Neural progenitor cell (in vitro differentiated cells): ENCODE data around the gene PAX6. TPM values are rescaled to one million over a fixed set of nuclear protein-coding genes. Genes with fewer than 3 reads are reported as not detected.

Source experiments
- DNase-seq: peaks from one replicate; pipeline ENCODE4 v3.0.0-alpha.2; 2016; ENCODE audit warnings: low spot score
- H2AFZ ChIP-seq: fragments of 200-600 bp; sonication (generic); replicated peaks from 2 replicates; pipeline ENCODE4 v1.6.1; 2016; ENCODE audit warnings: antibody characterized with exemption
- H3F3A ChIP-seq: fragments of 200-600 bp; sonication (generic); 2 replicates; pipeline ENCODE4 v1.6.1; 2016; ENCODE audit warnings: antibody characterized with exemption, low read depth
- H3K27ac ChIP-seq: fragments of 200-600 bp; sonication (generic); 2 replicates; pipeline ENCODE4 v1.5.1; 2016; ENCODE audit warnings: mild to moderate bottlenecking
- H3K27me3 ChIP-seq: fragments of 200-600 bp; sonication (generic); 2 replicates; pipeline ENCODE4 v1.6.1; 2016; ENCODE audit warnings: mild to moderate bottlenecking, moderate library complexity
- H3K36me3 ChIP-seq: fragments of 200-600 bp; sonication (generic); 2 replicates; pipeline ENCODE4 v1.5.1; 2016
- H3K4me1 ChIP-seq: fragments of 200-600 bp; sonication (generic); 2 replicates; pipeline ENCODE4 v1.6.1; 2016; ENCODE audit warnings: mixed run types
- H3K4me2 ChIP-seq: fragments of 200-600 bp; sonication (generic); 2 replicates; pipeline ENCODE4 v1.6.1; 2016
- H3K4me3 ChIP-seq: fragments of 200-600 bp; sonication (generic); 2 replicates; pipeline ENCODE4 v1.5.1; 2016
- H3K79me2 ChIP-seq: fragments of 200-600 bp; sonication (generic); 2 replicates; pipeline ENCODE4 v1.6.1; 2016; ENCODE audit warnings: low read depth
- H3K9ac ChIP-seq: fragments of 200-600 bp; sonication (generic); 2 replicates; pipeline ENCODE4 v1.6.1; 2016
- H3K9me3 ChIP-seq: fragments of 200-600 bp; sonication (generic); 2 replicates; pipeline ENCODE4 v1.5.1; 2016; ENCODE audit warnings: low read depth
- H4K20me1 ChIP-seq: fragments of 200-600 bp; sonication (generic); 2 replicates; pipeline ENCODE4 v1.6.1; 2016; ENCODE audit warnings: low read depth
- H3K27ac Mint-ChIP-seq: 3 replicates; pipeline ENCODE4 v1.8.0; 2021; ENCODE audit warnings: mixed read lengths
- H3K27me3 Mint-ChIP-seq: 2 replicates; pipeline ENCODE4 v1.8.0; 2022; ENCODE audit warnings: low read depth, mild to moderate bottlenecking, inconsistent platforms, moderate library complexity, mixed read lengths; ENCODE audit not compliant: insufficient read depth
- H3K36me3 Mint-ChIP-seq: 3 replicates; pipeline ENCODE4 v1.8.0; 2021; ENCODE audit warnings: mixed read lengths
- H3K4me1 Mint-ChIP-seq: 3 replicates; pipeline ENCODE4 v1.8.0; 2021; ENCODE audit warnings: mixed read lengths
- H3K4me3 Mint-ChIP-seq: 3 replicates; pipeline ENCODE4 v1.8.0; 2021; ENCODE audit warnings: mild to moderate bottlenecking, moderate library complexity, mixed read lengths
- H3K9me3 Mint-ChIP-seq: 3 replicates; pipeline ENCODE4 v1.8.0; 2020; ENCODE audit warnings: mixed read lengths
- EZH2 ChIP-seq: fragments of 200-600 bp; sonication (generic); IDR thresholded peaks from 2 replicates; pipeline ENCODE4 v1.6.1; 2017; ENCODE audit warnings: antibody characterized with exemption, mild to moderate bottlenecking, moderate library complexity
- EZH2phosphoT487 ChIP-seq: fragments of 200-600 bp; sonication (generic); IDR thresholded peaks from 2 replicates; pipeline ENCODE4 v1.6.1; 2017; ENCODE audit warnings: antibody characterized with exemption
- total RNA-seq: library from RNA; depleted of rRNA; stranded (reverse); fragments of >200 nt; gene quantifications from 2 replicates; pipeline ENCODE4 v1.2.3, GENCODE V29; 2015; ENCODE audit warnings: low replicate concordance
- TF ChIP-seq, protein P1 (sequence below): fragments of 200-600 bp; sonication (generic); IDR thresholded peaks from 2 replicates; pipeline ENCODE4 v1.5.1; 2017; ENCODE audit warnings: antibody characterized with exemption, mild to moderate bottlenecking

Gene PAX6
- total RNA-seq, 1 donor from 2014 or later, result 215 TPM

DNA sequence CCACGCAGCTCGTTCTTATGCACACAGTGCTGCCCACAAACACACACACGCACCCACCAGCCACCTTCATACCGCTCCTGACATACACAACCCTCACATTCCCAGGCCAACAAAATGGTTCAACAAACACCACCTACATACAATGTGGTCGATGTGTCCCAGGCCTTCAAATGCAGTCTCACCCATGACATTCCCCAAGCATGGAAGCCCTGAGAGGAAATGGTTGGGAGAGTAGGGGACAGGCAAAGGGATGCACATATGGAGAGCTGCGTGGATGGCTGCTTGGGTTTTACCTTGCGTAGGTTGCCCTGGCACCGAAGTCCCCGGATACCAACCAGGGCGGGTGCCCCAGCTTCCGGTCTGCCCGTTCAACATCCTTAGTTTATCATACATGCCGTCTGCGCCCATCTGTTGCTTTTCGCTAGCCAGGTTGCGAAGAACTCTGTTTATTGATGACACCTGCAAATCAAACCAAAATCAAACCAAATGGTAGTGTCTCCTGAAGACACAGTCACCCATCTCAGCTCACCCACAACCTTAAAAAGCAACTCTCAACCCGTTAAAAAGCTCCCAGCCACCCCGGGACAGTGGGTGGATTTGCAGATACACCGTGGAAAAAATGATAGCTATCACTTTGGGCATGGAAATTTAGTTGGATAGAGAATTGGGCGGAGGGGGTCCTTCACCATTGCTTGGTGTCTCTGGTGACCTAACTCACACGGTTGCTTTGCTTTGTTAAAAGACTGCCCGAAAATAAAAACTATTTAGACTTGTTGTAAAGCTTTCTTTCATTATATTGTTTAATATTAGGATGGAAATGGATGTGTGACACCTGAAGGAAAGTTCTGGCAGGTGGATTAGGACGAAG, 10.5 kb downstream of the PAX6 start:
- H3K4me2 ChIP-seq, result peak overlapping the region; percentile 68
- H3K36me3 ChIP-seq, result peaks cover 20% of the 10 kb centered on the region
- peaks cover 69% of the 10 kb centered on the region for H3K27me3 ChIP-seq
- Mint-ChIP-seq H3K9me3 (peaks cover 15% of the 10 kb centered on the region), H3K36me3 (peaks cover 68% of the 10 kb centered on the region), H3K4me1 (peaks cover 57% of the 10 kb centered on the region), H3K4me3 (peak overlapping the region; percentile 48), H3K27me3 (peaks cover 45% of the 10 kb centered on the region), H3K27ac (no peak overlapping the region)
- H3K27ac ChIP-seq, result no peak overlapping the region
- H3K9me3 ChIP-seq, result no peaks in the 10 kb centered on the region
- peaks cover 97% of the 10 kb centered on the region for H3K4me1 ChIP-seq
- peak overlapping the region; percentile 39 for H3K4me3 ChIP-seq
- H3F3A ChIP-seq, result peaks cover 93% of the 10 kb centered on the region
- peaks cover 83% of the 10 kb centered on the region for H4K20me1 ChIP-seq
- H2AFZ ChIP-seq, result no peak overlapping the region
- TF ChIP-seq, protein P1, sequence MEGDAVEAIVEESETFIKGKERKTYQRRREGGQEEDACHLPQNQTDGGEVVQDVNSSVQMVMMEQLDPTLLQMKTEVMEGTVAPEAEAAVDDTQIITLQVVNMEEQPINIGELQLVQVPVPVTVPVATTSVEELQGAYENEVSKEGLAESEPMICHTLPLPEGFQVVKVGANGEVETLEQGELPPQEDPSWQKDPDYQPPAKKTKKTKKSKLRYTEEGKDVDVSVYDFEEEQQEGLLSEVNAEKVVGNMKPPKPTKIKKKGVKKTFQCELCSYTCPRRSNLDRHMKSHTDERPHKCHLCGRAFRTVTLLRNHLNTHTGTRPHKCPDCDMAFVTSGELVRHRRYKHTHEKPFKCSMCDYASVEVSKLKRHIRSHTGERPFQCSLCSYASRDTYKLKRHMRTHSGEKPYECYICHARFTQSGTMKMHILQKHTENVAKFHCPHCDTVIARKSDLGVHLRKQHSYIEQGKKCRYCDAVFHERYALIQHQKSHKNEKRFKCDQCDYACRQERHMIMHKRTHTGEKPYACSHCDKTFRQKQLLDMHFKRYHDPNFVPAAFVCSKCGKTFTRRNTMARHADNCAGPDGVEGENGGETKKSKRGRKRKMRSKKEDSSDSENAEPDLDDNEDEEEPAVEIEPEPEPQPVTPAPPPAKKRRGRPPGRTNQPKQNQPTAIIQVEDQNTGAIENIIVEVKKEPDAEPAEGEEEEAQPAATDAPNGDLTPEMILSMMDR, result no peak
- peak; percentile 35 for TF ChIP-seq EZH2
- TF ChIP-seq EZH2phosphoT487, result no peak
- no peak overlapping the region for H3K9ac ChIP-seq
- peaks cover 66% of the 10 kb centered on the region for H3K79me2 ChIP-seq
- DNase-seq, result peak; percentile 24

DNA sequence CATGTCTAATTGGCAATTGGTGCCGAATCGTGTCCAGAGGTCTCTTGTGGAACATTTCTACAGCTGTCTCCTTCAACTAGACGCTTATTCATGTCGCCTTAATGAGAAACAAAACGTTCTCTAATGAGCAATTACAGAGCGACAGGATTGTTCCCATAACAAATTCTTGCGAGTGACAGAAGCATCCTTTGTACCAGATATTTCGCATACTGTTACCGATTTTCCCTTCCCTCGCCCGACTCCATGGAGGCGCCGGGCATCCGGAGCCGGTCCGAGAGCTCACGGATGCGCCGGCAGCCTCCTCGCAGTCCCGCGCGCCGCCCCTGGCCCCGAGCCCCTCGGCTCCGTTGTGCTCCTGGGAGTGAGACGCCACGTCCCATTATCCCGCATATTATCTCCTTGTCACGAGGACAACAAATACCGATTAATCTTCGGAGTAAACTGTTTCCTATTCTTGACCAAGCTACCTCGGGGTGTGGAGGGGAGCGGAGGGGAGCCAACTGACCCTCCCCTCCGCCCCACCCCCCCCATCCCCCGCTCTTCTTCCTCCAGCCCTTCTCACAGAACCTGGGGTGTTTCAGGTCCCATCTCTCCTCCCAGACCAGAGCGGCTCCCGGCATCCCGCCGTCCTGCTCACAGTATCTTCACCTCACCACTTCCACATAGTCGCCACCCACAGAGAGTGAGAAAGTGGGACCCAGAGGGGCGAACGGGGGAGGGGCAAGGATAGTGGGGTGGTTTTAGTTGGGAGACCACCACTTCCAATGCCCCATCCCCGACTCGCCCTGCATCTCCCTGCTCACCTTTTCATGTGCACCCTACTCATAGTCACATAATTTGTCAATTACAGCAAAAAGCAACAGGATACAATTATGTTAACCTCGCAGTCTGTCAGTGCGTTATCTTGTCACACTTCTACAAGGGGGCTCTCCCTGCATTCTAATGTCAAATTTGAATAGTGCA, 11.4 kb downstream of the PAX6 start:
- H4K20me1 ChIP-seq, result peaks cover 83% of the 10 kb centered on the region
- H3K4me1 ChIP-seq, result peaks cover 97% of the 10 kb centered on the region
- peaks cover 60% of the 10 kb centered on the region for H3K27me3 ChIP-seq
- H3K27me3 Mint-ChIP-seq, result peaks cover 40% of the 10 kb centered on the region
- peak overlapping the region; percentile 48 for H3K4me3 Mint-ChIP-seq
- H3K9me3 Mint-ChIP-seq, result peaks cover 13% of the 10 kb centered on the region
- peak overlapping the region; percentile 68 for H3K4me2 ChIP-seq
- TF ChIP-seq EZH2 (peak; percentile 2), EZH2phosphoT487 (peak; percentile 16)
- TF ChIP-seq, protein P1, result no peak
- no peak overlapping the region for H3K9ac ChIP-seq
- peaks cover 69% of the 10 kb centered on the region for H3K36me3 Mint-ChIP-seq
- DNase-seq, result peak; percentile 66
- H3K27ac Mint-ChIP-seq, result no peak overlapping the region
- H3K79me2 ChIP-seq, result peaks cover 56% of the 10 kb centered on the region
- no peak overlapping the region for H2AFZ ChIP-seq
- H3K27ac ChIP-seq, result no peak overlapping the region
- peaks cover 57% of the 10 kb centered on the region for H3K4me1 Mint-ChIP-seq
- H3K4me3 ChIP-seq, result peak overlapping the region; percentile 39
- peaks cover 27% of the 10 kb centered on the region for H3K36me3 ChIP-seq
- H3F3A ChIP-seq, result peaks cover 96% of the 10 kb centered on the region
- H3K9me3 ChIP-seq, result no peaks in the 10 kb centered on the region

DNA sequence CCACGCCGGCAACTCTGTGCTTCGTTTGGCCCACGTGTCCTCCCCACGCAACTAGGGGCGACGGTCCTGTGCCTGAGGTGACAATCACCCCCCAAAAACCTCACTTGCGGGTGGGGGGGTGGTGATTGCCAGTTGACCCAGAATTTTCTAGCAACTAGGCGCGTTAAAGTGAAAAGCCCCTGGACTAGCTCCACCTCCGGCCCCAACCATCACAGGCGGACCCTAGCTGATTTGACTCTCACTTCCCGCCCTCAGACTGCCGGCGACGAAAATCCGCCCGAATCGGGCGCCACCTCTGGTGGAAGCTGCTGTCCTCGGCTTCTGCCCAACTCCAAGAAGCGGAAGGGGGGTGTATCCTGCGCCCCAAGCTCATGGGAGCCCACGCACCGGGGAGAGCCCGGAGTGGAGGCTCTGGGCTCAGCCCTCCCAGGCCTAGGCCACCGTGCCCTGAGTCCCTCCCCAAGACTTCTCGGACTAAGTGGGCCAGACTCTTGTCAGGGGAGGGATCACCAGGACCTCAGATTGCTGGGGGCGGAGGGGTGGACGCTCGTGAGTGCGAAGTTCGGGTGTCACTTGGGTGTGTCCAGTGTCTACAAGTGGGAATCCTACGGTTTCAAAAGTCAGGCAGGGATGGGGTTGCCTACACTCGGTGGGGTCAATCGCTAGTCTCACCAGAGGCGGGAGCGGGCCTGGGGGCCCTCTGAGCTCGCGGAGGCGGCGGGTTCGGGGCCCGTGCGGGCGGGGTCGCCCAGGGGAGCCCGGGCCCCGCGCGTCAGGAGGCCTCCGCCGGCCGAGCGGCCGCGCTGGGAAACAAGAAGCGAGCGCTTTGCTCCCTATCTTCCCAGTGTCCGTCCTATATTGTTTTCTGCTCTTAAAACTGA, 12.3 kb downstream of the PAX6 start:
- H3K36me3 Mint-ChIP-seq, result peaks cover 69% of the 10 kb centered on the region
- Histone ChIP-seq H3K79me2 (peaks cover 47% of the 10 kb centered on the region), H3K36me3 (peaks cover 33% of the 10 kb centered on the region), H3K27ac (peak overlapping the region; percentile 60), H2AFZ (no peak overlapping the region), H3K4me1 (peaks cover 90% of the 10 kb centered on the region), H3K9me3 (no peaks in the 10 kb centered on the region), H3K27me3 (peaks cover 51% of the 10 kb centered on the region), H3F3A (peaks cover 95% of the 10 kb centered on the region), H3K9ac (no peak overlapping the region), H3K4me2 (peak overlapping the region; percentile 68), H4K20me1 (peaks cover 74% of the 10 kb centered on the region), H3K4me3 (peak overlapping the region; percentile 39)
- peaks cover 52% of the 10 kb centered on the region for H3K4me1 Mint-ChIP-seq
- no peak overlapping the region for H3K27ac Mint-ChIP-seq
- H3K27me3 Mint-ChIP-seq, result peaks cover 31% of the 10 kb centered on the region
- peak; percentile 94 for DNase-seq
- H3K4me3 Mint-ChIP-seq, result peak overlapping the region; percentile 73
- peaks cover 11% of the 10 kb centered on the region for H3K9me3 Mint-ChIP-seq
- TF ChIP-seq, protein P1, result peak; percentile 65
- TF ChIP-seq EZH2phosphoT487, result no peak
